A549 (cell line): ENCODE results near the gene COBL. TPM values are rescaled to one million over a fixed set of nuclear protein-coding genes. Genes with fewer than 3 reads are reported as not detected.

Source experiments
- ATAC-seq, 2 experiments: fragments of 200-7000 bp in 1 of 2; fragments of >200 bp in 1 of 2; cut with Nextera tagmentation in 1 of 2; cut with Tn5 transposase in 1 of 2; 3 replicates each; pipeline versions ENCODE4 v1.8.0 to v1.9.1; 2018 to 2020; ENCODE audit warnings: mild to moderate bottlenecking in 1 of 2, moderate library complexity in 1 of 2
- CTCF ChIA-PET: fragments of 300-600 bp; sonication (Branson Sonifier 250); formaldehyde crosslinking; extraction: SDS; loops from one replicate; lab custom pipeline; 2021; ENCODE audit warnings: antibody characterized with exemption, inconsistent platforms; lab: Yijun Ruan, JAX
- POLR2A ChIA-PET: fragments of 350-600 bp; formaldehyde crosslinking; extraction: SDS; loops from one replicate; lab custom pipeline; 2021; ENCODE audit warnings: antibody characterized with exemption, inconsistent platforms; lab: Yijun Ruan, JAX
- DNase-seq, 2 experiments: peaks; one replicate each; pipeline versions ENCODE4 v3.0.0 to v3.0.0-alpha.2; 2011 to 2016; ENCODE audit warnings: low read depth in 1 of 2, low spot score in 1 of 2
- FAIRE-seq: peaks from 2 replicates; lab custom pipeline; 2011; peaks lifted over from hg19 to GRCh38; lab: Jason Lieb, UNC
- H3K27ac ChIP-seq, 2 experiments: fragments of >200 bp; sonication (Bioruptor Twin); formaldehyde crosslinking; 3 replicates each; pipeline ENCODE4 v1.5.1; 2016 to 2017
- H3K4me1 ChIP-seq: fragments of >200 bp; sonication (Bioruptor Twin); formaldehyde crosslinking; 3 replicates; pipeline ENCODE4 v1.6.1; 2016
- H3K4me2 ChIP-seq: fragments of >200 bp; sonication (Bioruptor Twin); formaldehyde crosslinking; 3 replicates; pipeline ENCODE4 v1.6.1; 2016
- H3K4me3 ChIP-seq: fragments of >200 bp; sonication (Bioruptor Twin); formaldehyde crosslinking; 3 replicates; pipeline ENCODE4 v1.5.1; 2016
- H3K9me3 ChIP-seq: fragments of >200 bp; sonication (Bioruptor Twin); formaldehyde crosslinking; 3 replicates; pipeline ENCODE4 v1.6.1; 2016
- CBX8 ChIP-seq: fragments of 200-600 bp; sonication (generic); IDR thresholded peaks from 2 replicates; pipeline ENCODE4 v1.6.1; 2016
- CEBPB ChIP-seq, 2 experiments: fragments of >200 bp in 1 of 2; sonication (Bioruptor Twin) in 1 of 2; formaldehyde crosslinking in 1 of 2; IDR thresholded peaks; 2 replicates each; pipeline ENCODE4 v1.6.1; 2012 to 2016
- CHD2 ChIP-seq: fragments of 150-350 bp; IDR thresholded peaks from 2 replicates; pipeline ENCODE4 v1.6.1; 2014; ENCODE audit warnings: low read length; ENCODE audit not compliant: partially characterized antibody
- FOSL2 ChIP-seq, 2 experiments: fragments of 450-650 bp in 1 of 2; fragments of >200 bp in 1 of 2; sonication (Bioruptor Twin) in 1 of 2; formaldehyde crosslinking; IDR thresholded peaks; 2 replicates each; pipeline versions ENCODE4 v1.5.0 to v1.6.1; 2016 to 2020; ENCODE audit warnings: mild to moderate bottlenecking in 1 of 2, moderate library complexity in 1 of 2
- FOXS1 ChIP-seq: fragments of 250-450 bp; sonication (Bioruptor Pico); IDR thresholded peaks from 2 replicates; pipeline ENCODE4 v1.5.0; 2020; ENCODE audit warnings: mild to moderate bottlenecking, moderate library complexity
- JUN ChIP-seq, 2 experiments: fragments of >200 bp; sonication (Bioruptor Twin); formaldehyde crosslinking; IDR thresholded peaks; 2 replicates in 1 of 2; 3 replicates in 1 of 2; pipeline ENCODE4 v1.6.1; 2016 to 2017
- KDM5A ChIP-seq: fragments of 200-600 bp; sonication (generic); IDR thresholded peaks from 2 replicates; pipeline ENCODE4 v1.6.1; 2016; ENCODE audit warnings: antibody characterized with exemption, mild to moderate bottlenecking
- MAFK ChIP-seq: fragments of 450-650 bp; IDR thresholded peaks from 2 replicates; pipeline ENCODE4 v1.6.1; 2014; ENCODE audit not compliant: partially characterized antibody
- NR3C1 ChIP-seq: fragments of >200 bp; sonication (Bioruptor Twin); formaldehyde crosslinking; IDR thresholded peaks from 3 replicates; pipeline ENCODE4 v1.6.1; 2017
- POLR2A ChIP-seq: IDR thresholded peaks from 2 replicates; pipeline ENCODE4 v1.6.1; 2012; ENCODE audit warnings: mild to moderate bottlenecking, low read length
- POLR2AphosphoS2 ChIP-seq: conservative IDR thresholded peaks from 2 replicates; pipeline ENCODE4 v1.6.1; 2012; ENCODE audit warnings: low read length, improper control_type of control experiment, inconsistent platforms
- RARB ChIP-seq: fragments of 250-450 bp; sonication (Bioruptor Pico); IDR thresholded peaks from 2 replicates; pipeline ENCODE4 v1.8.0; 2021; ENCODE audit warnings: mild to moderate bottlenecking, moderate library complexity
- SMC3 ChIP-seq: fragments of >200 bp; sonication (Bioruptor Twin); formaldehyde crosslinking; IDR thresholded peaks from 3 replicates; pipeline ENCODE4 v1.6.1; 2018; ENCODE audit warnings: inconsistent platforms
- SREBF2 ChIP-seq: fragments of 450-650 bp; IDR thresholded peaks from 2 replicates; pipeline ENCODE4 v1.6.1; 2014; ENCODE audit warnings: mild to moderate bottlenecking, moderate library complexity
- TP53 ChIP-seq: fragments of 250-450 bp; sonication (Bioruptor Pico); IDR thresholded peaks from 2 replicates; pipeline ENCODE4 v1.5.0; 2021; ENCODE audit warnings: mild to moderate bottlenecking, moderate library complexity
- ZNF302 ChIP-seq: fragments of 250-450 bp; sonication (Bioruptor Pico); IDR thresholded peaks from 2 replicates; pipeline ENCODE4 v1.9.0; 2021; ENCODE audit warnings: inconsistent platforms, mild to moderate bottlenecking, moderate library complexity
- ZSCAN20 ChIP-seq: fragments of 250-450 bp; sonication (Bioruptor Pico); IDR thresholded peaks from 2 replicates; pipeline ENCODE4 v1.8.0; 2022; ENCODE audit warnings: mild to moderate bottlenecking, moderate library complexity
- WGBS: methylation state at CpG from one replicate; pipeline ENCODE4 v1.1.6; 2017; ENCODE audit errors: missing lambda C conversion rate; 5-methylcytosine and 5-hydroxymethylcytosine counted together
- polyA plus RNA-seq, 4 experiments: library from polyadenylated mRNA; depleted of rRNA in 3 of 4; stranded (reverse); fragments of >200 nt; fragmentation: RNase III in 1 of 4; extraction: RNeasy Plus Mini Kit Qiagen cat#74134 plus additional on column Dnase treatment in 1 of 4; gene quantifications; 2 replicates in 3 of 4; 3 replicates in 1 of 4; pipeline ENCODE4 v1.2.3, GENCODE V29; 2011 to 2017
- TF ChIP-seq, protein P1 (sequence below): fragments of 450-650 bp; IDR thresholded peaks from 2 replicates; pipeline ENCODE4 v1.6.1; 2014; ENCODE audit warnings: antibody characterized with exemption
- TF ChIP-seq, protein P2 (sequence below): fragments of 250-450 bp; sonication (Bioruptor Pico); IDR thresholded peaks from 2 replicates; pipeline ENCODE4 v1.5.0; 2020; ENCODE audit warnings: low read depth, mild to moderate bottlenecking, moderate library complexity

Gene COBL
- polyA plus RNA-seq, 2 of the 4 experiments (the other 2 are of a cell fraction): 1.5 to 7.4 TPM

DNA sequence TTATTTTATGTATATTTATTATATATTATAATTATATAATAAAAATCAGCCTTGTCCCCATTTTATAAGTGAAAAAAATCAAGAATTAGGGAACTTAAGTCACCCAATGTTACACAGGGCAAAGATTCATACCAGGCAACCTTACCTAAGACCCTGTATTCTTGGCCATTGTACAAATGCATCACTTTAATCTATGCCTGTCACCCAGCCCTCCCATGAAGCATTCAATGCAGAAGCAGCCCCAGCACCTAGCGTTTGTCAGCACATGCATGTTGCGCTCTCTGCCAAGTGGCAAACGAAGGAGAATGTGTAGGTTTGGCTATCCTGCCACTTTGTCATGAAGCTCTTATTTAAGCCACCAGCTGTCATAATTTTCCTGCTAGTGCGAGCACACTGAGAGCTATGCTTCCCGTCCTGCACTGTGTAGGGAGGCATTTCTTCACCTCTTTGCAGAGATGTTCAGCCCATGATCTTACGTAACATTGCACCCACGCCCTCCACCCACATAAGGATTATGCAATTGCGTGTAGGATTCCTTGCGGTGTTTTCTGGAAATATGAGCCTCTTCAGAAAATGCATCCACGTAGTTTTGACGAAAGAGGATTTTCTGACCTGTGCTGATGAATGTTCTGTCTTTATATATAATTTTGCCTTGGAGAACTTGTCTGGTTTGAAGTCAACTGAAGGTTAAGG is 7.7 kb upstream of the COBL start:
- ATAC-seq: no peak
- Histone ChIP-seq H3K9me3 (no peaks in the 10 kb centered on the region), H3K4me2 (no peak overlapping the region), H3K4me1 (peaks cover 3% of the 10 kb centered on the region; the same call in 1 of the 3 replicates), H3K27ac (no peak overlapping the region), H3K4me3 (no peak overlapping the region)
- ChIA-PET CTCF (interaction anchor here (1.1 kb wide), 1 partner anchor 43 kb away, joined by 5 read pairs; no protein-coding TSS in a partner anchor), POLR2A (no interaction called here)
- WGBS: 86% methylated on average over 11 of the region's 11 CpGs
- DNase-seq: no peak
- FAIRE-seq: no peak
- TF ChIP-seq, protein P1, sequence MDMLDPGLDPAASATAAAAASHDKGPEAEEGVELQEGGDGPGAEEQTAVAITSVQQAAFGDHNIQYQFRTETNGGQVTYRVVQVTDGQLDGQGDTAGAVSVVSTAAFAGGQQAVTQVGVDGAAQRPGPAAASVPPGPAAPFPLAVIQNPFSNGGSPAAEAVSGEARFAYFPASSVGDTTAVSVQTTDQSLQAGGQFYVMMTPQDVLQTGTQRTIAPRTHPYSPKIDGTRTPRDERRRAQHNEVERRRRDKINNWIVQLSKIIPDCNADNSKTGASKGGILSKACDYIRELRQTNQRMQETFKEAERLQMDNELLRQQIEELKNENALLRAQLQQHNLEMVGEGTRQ: no peak
- no peak for TF ChIP-seq POLR2A
- no peak for TF ChIP-seq TP53 (CRISPR knock-in tag)
- 0 out of 4 replicates have a peak, but pooled peaks of 1 of the 2 experiments have one; percentile 20 for TF ChIP-seq CEBPB (IDR thresholded peaks at IDR 0.05)

DNA sequence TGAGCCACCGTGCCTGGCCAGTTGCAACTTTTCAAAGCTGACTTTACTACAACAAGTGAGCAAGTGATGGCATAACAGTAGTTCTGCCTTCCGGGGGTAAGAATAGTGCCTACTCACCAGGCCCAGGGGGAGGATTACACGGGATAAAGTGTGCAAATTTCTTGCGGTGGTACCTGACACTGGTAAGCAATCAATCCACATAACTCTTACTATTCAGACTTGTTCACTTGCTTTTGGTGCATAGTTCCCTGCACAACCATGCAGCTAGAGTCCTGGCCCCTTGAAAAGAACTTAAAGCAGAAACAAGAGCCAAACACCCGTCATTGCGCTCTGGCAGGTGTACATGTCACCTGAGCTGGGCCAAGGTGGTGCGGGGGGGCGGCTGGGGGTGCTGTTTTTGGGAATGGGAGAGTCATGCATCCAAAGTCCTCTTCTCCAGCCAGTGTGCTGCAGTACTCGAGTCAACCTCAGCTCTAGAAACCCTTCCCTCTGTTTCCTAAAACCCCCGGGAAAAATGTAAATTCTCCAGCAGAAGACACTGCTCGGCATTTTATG is 5.4 kb upstream of the COBL start:
- ATAC-seq (no peak), DNase-seq (no peak), FAIRE-seq (no peak)
- CTCF ChIA-PET: no interaction called here
- TF ChIP-seq MAFK (no peak), CHD2 (no peak), RARB (CRISPR knock-in tag) (no peak)
- Histone ChIP-seq H3K4me1 (0 out of 3 replicates have a peak, but pooled peaks cover 2% of the 10 kb centered on the region), H3K4me2 (no peak overlapping the region), H3K4me3 (no peak overlapping the region), H3K9me3 (no peaks in the 10 kb centered on the region), H3K27ac (no peak overlapping the region)
- POLR2A ChIA-PET: no interaction called here
- WGBS: 68% methylated on average over 10 of the region's 11 CpGs

DNA sequence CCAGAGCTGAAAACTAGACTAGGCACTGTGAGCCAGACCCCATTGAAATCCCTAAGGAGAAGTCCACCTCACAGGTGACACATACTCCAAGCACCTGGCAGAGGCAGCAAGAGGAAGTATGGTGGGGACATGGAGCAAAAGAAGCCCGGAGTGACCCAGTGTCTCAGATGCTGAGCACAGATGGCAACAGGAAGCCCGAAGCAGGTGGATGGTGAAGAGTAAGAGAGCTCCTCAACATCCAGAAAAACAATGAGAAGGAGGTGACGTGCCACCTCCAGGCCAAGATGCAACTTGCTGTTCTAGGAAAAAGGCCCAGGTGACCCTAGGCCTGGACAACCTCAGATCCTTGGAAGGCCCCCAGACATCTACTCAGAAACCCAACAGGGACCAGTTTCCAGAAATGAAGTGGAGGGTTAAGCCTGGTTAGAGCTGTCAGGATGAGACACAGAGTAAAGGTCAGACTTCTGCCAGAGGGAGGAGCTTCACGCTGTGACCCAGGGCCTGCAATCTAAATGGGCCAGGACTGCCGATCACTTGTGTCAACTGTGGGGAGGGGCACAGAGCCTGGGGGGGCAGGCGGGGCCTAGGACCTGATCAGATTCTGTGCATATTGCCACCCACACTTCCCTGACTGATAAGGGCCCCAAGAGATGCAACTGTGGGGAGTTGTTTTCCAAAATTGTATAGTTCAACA is 2.4 kb upstream of the COBL start:
- no peak for ATAC-seq
- DNase-seq: no peak
- FAIRE-seq: no peak
- 82% methylated on average over 4 of the region's 6 CpGs for WGBS
- peaks cover 9% of the 10 kb centered on the region; the same call in 1 of the 3 replicates for H3K4me1 ChIP-seq
- no peak overlapping the region for H3K4me2 ChIP-seq
- ChIA-PET CTCF (interaction anchor here (1.4 to 1.6 kb wide), 2 partner anchors 12 to 26 kb away, joined by 4 read pairs; no protein-coding TSS in a partner anchor), POLR2A (no interaction called here)
- TF ChIP-seq SREBF2 (no peak), FOXS1 (CRISPR knock-in tag) (no peak), CBX8 (no peak), SMC3 (no peak), NR3C1 (no peak), POLR2AphosphoS2 (no peak), JUN (IDR thresholded peaks at IDR 0.05) (no peak), KDM5A (no peak), ZSCAN20 (CRISPR knock-in tag) (no peak), RARB (CRISPR knock-in tag) (no peak), POLR2A (no peak), MAFK (no peak), FOSL2 (IDR thresholded peaks at IDR 0.05) (no peak), FOSL2 (CRISPR knock-in tag; IDR thresholded peaks at IDR 0.05) (no peak), ZNF302 (CRISPR knock-in tag) (no peak)
- TF ChIP-seq, protein P2, sequence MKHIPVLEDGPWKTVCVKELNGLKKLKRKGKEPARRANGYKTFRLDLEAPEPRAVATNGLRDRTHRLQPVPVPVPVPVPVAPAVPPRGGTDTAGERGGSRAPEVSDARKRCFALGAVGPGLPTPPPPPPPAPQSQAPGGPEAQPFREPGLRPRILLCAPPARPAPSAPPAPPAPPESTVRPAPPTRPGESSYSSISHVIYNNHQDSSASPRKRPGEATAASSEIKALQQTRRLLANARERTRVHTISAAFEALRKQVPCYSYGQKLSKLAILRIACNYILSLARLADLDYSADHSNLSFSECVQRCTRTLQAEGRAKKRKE: no peak
- no peak overlapping the region for H3K27ac ChIP-seq
- no peak overlapping the region for H3K4me3 ChIP-seq
- H3K9me3 ChIP-seq: no peaks in the 10 kb centered on the region
